Nephron (organoid): ENCODE measurements around the gene COL4A3.

Experiments
- H3K27ac Mint-ChIP-seq, 3 experiments: 2 replicates each; pipeline ENCODE4 v1.8.0; 2020; ENCODE audit warnings: mixed read lengths in 3 of 3, mild to moderate bottlenecking in 2 of 3, moderate library complexity in 1 of 3
- H3K27me3 Mint-ChIP-seq: 2 replicates; pipeline ENCODE4 v1.8.0; 2021; ENCODE audit warnings: low read depth, mild to moderate bottlenecking, moderate library complexity, mixed read lengths
- H3K36me3 Mint-ChIP-seq: 2 replicates; pipeline ENCODE4 v1.8.0; 2020; ENCODE audit warnings: low read depth, mixed read lengths
- H3K4me1 Mint-ChIP-seq: 2 replicates; pipeline ENCODE4 v1.8.0; 2020; ENCODE audit warnings: mixed read lengths
- H3K4me3 Mint-ChIP-seq, 3 experiments: 2 replicates each; pipeline ENCODE4 v1.8.0; 2020; ENCODE audit warnings: mild to moderate bottlenecking in 3 of 3, mixed read lengths in 3 of 3, moderate library complexity in 2 of 3
- H3K9me3 Mint-ChIP-seq: 2 replicates; pipeline ENCODE4 v1.8.0; 2020; ENCODE audit warnings: mixed read lengths
- CTCF ChIP-seq, 3 experiments: fragments of 200-600 bp; sonication (generic); IDR thresholded peaks; one replicate each; pipeline ENCODE4 v1.5.0; 2021; ENCODE audit warnings: antibody characterized with exemption in 3 of 3; ENCODE audit not compliant: unreplicated experiment in 3 of 3

Gene COL4A3

DNA sequence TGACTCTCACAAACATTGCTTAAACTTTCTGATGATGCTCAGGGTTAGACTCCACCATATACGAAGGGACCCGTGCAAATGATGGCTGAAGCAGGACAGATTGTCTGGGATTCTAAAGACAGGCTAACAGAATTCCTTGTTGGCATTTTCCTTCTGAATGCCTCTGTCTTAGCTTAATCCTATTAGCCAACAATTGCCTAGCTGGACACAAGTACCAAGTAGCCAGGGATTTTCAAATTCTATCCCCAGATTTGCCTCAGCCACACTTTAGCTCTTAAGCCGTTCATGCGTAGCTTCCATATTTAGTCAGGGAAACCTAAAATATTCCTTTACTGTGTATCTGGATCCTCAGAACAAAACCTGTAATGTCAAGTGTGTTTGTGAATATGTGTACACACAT is 40.0 kb downstream of the COL4A3 start:
- H3K4me3 Mint-ChIP-seq, result no peak overlapping the region
- no peak for TF ChIP-seq CTCF (IDR thresholded peaks at IDR 0.05; ENCODE audit: unreplicated experiment in 3 of 3)
- no peaks in the 10 kb centered on the region for H3K4me1 Mint-ChIP-seq
- peak overlapping the region in 1 of 3 experiments; percentile 27 for H3K27ac Mint-ChIP-seq
- H3K36me3 Mint-ChIP-seq, result no peaks in the 10 kb centered on the region
- H3K27me3 Mint-ChIP-seq, result no peaks in the 10 kb centered on the region
- H3K9me3 Mint-ChIP-seq, result no peaks in the 10 kb centered on the region

DNA sequence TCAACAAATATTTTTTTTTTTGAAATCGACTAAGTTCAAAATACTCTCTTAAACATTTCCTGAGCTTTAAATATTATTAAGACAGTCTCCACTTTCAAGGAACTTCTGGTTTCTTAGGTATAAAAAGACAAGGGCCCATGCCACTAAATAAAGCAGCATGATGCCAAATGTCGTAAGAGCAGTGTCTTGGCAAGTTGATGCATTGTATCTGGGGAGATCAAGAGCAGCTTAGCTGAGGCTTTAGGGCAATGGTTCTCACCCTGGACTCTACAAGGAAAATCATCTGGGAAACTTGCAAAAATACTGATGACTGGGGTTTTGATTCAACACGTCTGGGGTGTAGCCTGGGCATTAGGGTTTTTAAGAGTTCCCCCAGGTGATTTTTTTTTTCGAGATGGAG is 41.3 kb downstream of the COL4A3 start:
- H3K4me1 Mint-ChIP-seq, result no peaks in the 10 kb centered on the region
- no peak for TF ChIP-seq CTCF (IDR thresholded peaks at IDR 0.05; ENCODE audit: unreplicated experiment in 3 of 3)
- H3K36me3 Mint-ChIP-seq, result no peaks in the 10 kb centered on the region
- no peaks in the 10 kb centered on the region for H3K9me3 Mint-ChIP-seq
- H3K27me3 Mint-ChIP-seq, result no peaks in the 10 kb centered on the region
- no peak overlapping the region for H3K4me3 Mint-ChIP-seq
- no peak overlapping the region for H3K27ac Mint-ChIP-seq

GRCh38 chr2:227206406-227206805 is 42.0 kb downstream of the COL4A3 start:
- no peaks in the 10 kb centered on the region for H3K4me1 Mint-ChIP-seq
- no peak overlapping the region for H3K27ac Mint-ChIP-seq
- H3K9me3 Mint-ChIP-seq, result no peaks in the 10 kb centered on the region
- H3K36me3 Mint-ChIP-seq, result no peaks in the 10 kb centered on the region
- no peaks in the 10 kb centered on the region for H3K27me3 Mint-ChIP-seq
- TF ChIP-seq CTCF (IDR thresholded peaks at IDR 0.05; ENCODE audit: unreplicated experiment in 3 of 3), result no peak
- no peak overlapping the region for H3K4me3 Mint-ChIP-seq

- Mint-ChIP-seq H3K9me3 (no peaks in the 10 kb centered on the region), H3K36me3 (no peaks in the 10 kb centered on the region), H3K4me3 (no peak overlapping the region), H3K27me3 (no peaks in the 10 kb centered on the region), H3K27ac (no peak overlapping the region), H3K4me1 (no peaks in the 10 kb centered on the region)
- no peak for TF ChIP-seq CTCF (IDR thresholded peaks at IDR 0.05; ENCODE audit: unreplicated experiment in 3 of 3)
Measured at GRCh38 chr2:227207573-227207972, 43.1 kb downstream of the COL4A3 start.

DNA sequence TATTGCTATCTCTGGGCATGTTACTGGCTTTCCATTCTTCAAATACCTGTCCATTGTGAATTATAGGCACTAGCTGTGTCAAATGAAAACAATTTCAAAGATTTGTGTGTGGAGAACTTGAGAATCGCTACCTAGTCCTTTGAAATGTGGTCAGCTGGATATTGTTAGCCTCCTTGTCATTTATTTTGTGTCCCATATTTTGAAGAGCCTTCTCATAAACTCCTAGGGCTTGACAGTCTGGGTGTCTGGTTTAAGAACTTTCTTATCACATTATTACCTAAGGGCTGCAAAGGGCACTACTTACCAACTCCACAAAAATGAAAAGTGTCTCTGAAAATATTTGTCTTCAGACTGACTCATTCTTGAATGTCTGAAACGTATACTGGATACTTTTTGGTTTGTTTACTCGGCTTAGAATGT is 50.2 kb downstream of the COL4A3 start:
- no peaks in the 10 kb centered on the region for H3K27me3 Mint-ChIP-seq
- TF ChIP-seq CTCF (IDR thresholded peaks at IDR 0.05; ENCODE audit: unreplicated experiment in 3 of 3), result no peak
- H3K36me3 Mint-ChIP-seq, result no peaks in the 10 kb centered on the region
- H3K9me3 Mint-ChIP-seq, result no peaks in the 10 kb centered on the region
- H3K27ac Mint-ChIP-seq, result no peak overlapping the region
- no peak overlapping the region for H3K4me3 Mint-ChIP-seq
- no peaks in the 10 kb centered on the region for H3K4me1 Mint-ChIP-seq

- Mint-ChIP-seq H3K27me3 (no peaks in the 10 kb centered on the region), H3K4me3 (no peak overlapping the region), H3K36me3 (no peaks in the 10 kb centered on the region), H3K27ac (no peak overlapping the region), H3K9me3 (no peaks in the 10 kb centered on the region), H3K4me1 (no peaks in the 10 kb centered on the region)
- no peak for TF ChIP-seq CTCF (IDR thresholded peaks at IDR 0.05; ENCODE audit: unreplicated experiment in 3 of 3)
Measured at GRCh38 chr2:227219312-227220105, 55.1 kb downstream of the COL4A3 start.
